GM19438 (cell line): ENCODE results near the gene ATP2B3.

Experiments
- ATAC-seq: cut with Tn5 transposase; IDR thresholded peaks from one replicate; pipeline ENCODE4 v1.9.1; 2021; ENCODE audit warnings: low read depth; ENCODE audit not compliant: unreplicated experiment

The ATP2B3 gene

GRCh38 chrX:153609917-153610835 lies 92.7 kb downstream of the ATP2B3 start:
- no peak for ATAC-seq

- ATAC-seq = no peak
These were observed 93.4 kb downstream of the ATP2B3 start for GRCh38 chrX:153610836-153611213.

GRCh38 chrX:153611298-153612095 lies 94.1 kb downstream of the ATP2B3 start:
- no peak for ATAC-seq

- no peak for ATAC-seq
These were observed 95.0 kb downstream of the ATP2B3 start for GRCh38 chrX:153612413-153612812.

- ATAC-seq = no peak
These were observed 97.4 kb downstream of the ATP2B3 start for GRCh38 chrX:153614818-153615217.

GRCh38 chrX:153620576-153620975 lies 103.1 kb downstream of the ATP2B3 start:
- ATAC-seq = no peak

- no peak for ATAC-seq
These were observed 104.6 kb downstream of the ATP2B3 start for GRCh38 chrX:153621949-153622598.

GRCh38 chrX:153622661-153623309 lies 105.3 kb downstream of the ATP2B3 start:
- no peak for ATAC-seq

GRCh38 chrX:153623310-153624029 lies 106.0 kb downstream of the ATP2B3 start:
- no peak for ATAC-seq

GRCh38 chrX:153624196-153625091 lies 107.0 kb downstream of the ATP2B3 start:
- no peak for ATAC-seq

- ATAC-seq = no peak
These were observed 108.0 kb downstream of the ATP2B3 start for GRCh38 chrX:153625271-153626024.

- no peak for ATAC-seq
These were observed 108.7 kb downstream of the ATP2B3 start for GRCh38 chrX:153626025-153626633.

- no peak for ATAC-seq
These were observed 109.6 kb downstream of the ATP2B3 start for GRCh38 chrX:153626863-153627674.

- ATAC-seq = no peak
These were observed 110.3 kb downstream of the ATP2B3 start for GRCh38 chrX:153627675-153628111.

- ATAC-seq = no peak
These were observed 110.7 kb downstream of the ATP2B3 start for GRCh38 chrX:153628129-153628528.

- ATAC-seq = no peak
These were observed 111.2 kb downstream of the ATP2B3 start for GRCh38 chrX:153628665-153629064.

GRCh38 chrX:153631346-153631745 lies 113.9 kb downstream of the ATP2B3 start:
- no peak for ATAC-seq
